Daoy (cell line): ENCODE results near the gene POMP. TPM values are rescaled to one million over a fixed set of nuclear protein-coding genes. Genes with fewer than 3 reads are reported as not detected.

Experiments
- total RNA-seq: library from RNA; depleted of rRNA; stranded (reverse); fragments of >200 nt; shearing (Covaris generic); gene quantifications from 2 replicates; pipeline ENCODE4 v1.2.3, GENCODE V29; 2014; rRNA removed

POMP gene
- total RNA-seq, 1 experiment from 2014 or later, result 228 TPM

Other genes starting within 250 kb of the POMP start
- gene FLT1, start 164.0 kb upstream of the POMP start, total RNA-seq, result 4.2 and 5.4 TPM in 2 replicates
- gene SLC46A3, start 59.8 kb downstream of the POMP start, total RNA-seq, result 7.1 and 12.7 TPM in 2 replicates
- gene MTUS2, start 161.2 kb downstream of the POMP start, total RNA-seq, result under 0.01 and 0.21 TPM in 2 replicates